ENCODE data around the gene RTN4R.

DNA sequence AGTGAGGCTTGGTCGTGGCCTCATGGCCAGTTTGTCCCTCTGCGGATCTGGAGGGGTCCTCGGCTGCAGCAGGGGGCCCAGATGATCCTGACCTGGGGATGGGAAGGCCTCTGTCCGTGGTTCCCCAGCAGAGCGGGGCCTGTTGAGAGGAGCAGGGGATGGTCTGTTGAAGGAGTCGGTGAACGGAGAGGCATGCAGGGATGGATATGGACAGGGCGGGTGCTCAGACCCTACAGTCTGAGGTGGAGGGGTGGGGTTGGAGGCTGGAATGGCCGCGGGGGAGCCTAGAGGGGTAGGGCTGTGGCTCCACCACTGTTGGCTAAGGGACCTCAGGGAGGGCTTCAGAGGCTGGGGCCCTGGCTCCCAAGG lies 33.8 kb downstream of the RTN4R start:
- TF ChIP-seq CCNT2 (IDR thresholded peaks at IDR 0.05; ENCODE audit: borderline replicate concordance, extremely low read depth, insufficient read length, low read depth, low read length) (no peak), ZZZ3 (IDR thresholded peaks at IDR 0.05) (no peak), KDM1A (IDR thresholded peaks at IDR 0.05) (no peak), BHLHE40 (IDR thresholded peaks at IDR 0.05; ENCODE audit: low read length) (no peak), CEBPB (tag; IDR thresholded peaks at IDR 0.05) (no peak), REST (IDR thresholded peaks at IDR 0.05; ENCODE audit: borderline replicate concordance) (no peak), REST (CRISPR knock-in tag; IDR thresholded peaks at IDR 0.05; ENCODE audit: low read depth) (no peak), EP300 (IDR thresholded peaks at IDR 0.05; ENCODE audit: low read length) (no peak), ZC3H11A (IDR thresholded peaks at IDR 0.05; ENCODE audit: low read depth, low read length) (no peak)
- TF ChIP-seq, protein P1, sequence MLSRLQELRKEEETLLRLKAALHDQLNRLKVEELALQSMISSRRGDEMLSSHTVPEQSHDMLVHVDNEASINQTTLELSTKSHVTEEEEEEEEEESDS (CRISPR knock-in tag; IDR thresholded peaks at IDR 0.05) = no peak

Measured in K562 (cell line).